ENCODE results near the gene SASH1.
A peak's percentile ranks its signal among the peaks of the same experiment; 100 is the strongest.

Gene SASH1

GRCh38 chr6:148436466-148436865 is 93.8 kb downstream of the SASH1 start:
- no peak for DNase-seq

- no peak for DNase-seq
Measured at GRCh38 chr6:148438632-148439031, 96.0 kb downstream of the SASH1 start.

GRCh38 chr6:148440016-148440415 is 97.4 kb downstream of the SASH1 start:
- no peak for DNase-seq

- DNase-seq, result no peak
Measured at GRCh38 chr6:148440877-148441453, 98.3 kb downstream of the SASH1 start.

- peak in 1 of 2 donors; percentile 25 for DNase-seq
Measured at GRCh38 chr6:148441454-148441911, 98.8 kb downstream of the SASH1 start.

- DNase-seq, result no peak
Measured at GRCh38 chr6:148443798-148444560, 101.3 kb downstream of the SASH1 start.

- no peak for DNase-seq
Measured at GRCh38 chr6:148445116-148445515, 102.5 kb downstream of the SASH1 start.

GRCh38 chr6:148445620-148446019 is 103.0 kb downstream of the SASH1 start:
- no peak for DNase-seq

GRCh38 chr6:148446681-148447080 is 104.0 kb downstream of the SASH1 start:
- no peak for DNase-seq

- no peak for DNase-seq
Measured at GRCh38 chr6:148447521-148448230, 105.0 kb downstream of the SASH1 start.

GRCh38 chr6:148448369-148449012 is 105.9 kb downstream of the SASH1 start:
- DNase-seq, result peak; percentile 42 to 58

GRCh38 chr6:148450866-148451265 is 108.2 kb downstream of the SASH1 start:
- DNase-seq, result no peak

- no peak for DNase-seq
Measured at GRCh38 chr6:148451690-148452089, 109.1 kb downstream of the SASH1 start.

GRCh38 chr6:148452876-148453275 is 110.2 kb downstream of the SASH1 start:
- no peak for DNase-seq

- no peak for DNase-seq
Measured at GRCh38 chr6:148453906-148454305, 111.3 kb downstream of the SASH1 start.

- no peak for DNase-seq
Measured at GRCh38 chr6:148455225-148455624, 112.6 kb downstream of the SASH1 start.

- DNase-seq, result no peak
Measured at GRCh38 chr6:148455674-148456558, 113.3 kb downstream of the SASH1 start.

- DNase-seq, result no peak
Measured at GRCh38 chr6:148457137-148457842, 114.7 kb downstream of the SASH1 start.

- no peak for DNase-seq
Measured at GRCh38 chr6:148457843-148458159, 115.2 kb downstream of the SASH1 start.

GRCh38 chr6:148459238-148459637 is 116.6 kb downstream of the SASH1 start:
- no peak for DNase-seq

- no peak for DNase-seq
Measured at GRCh38 chr6:148460876-148461646, 118.4 kb downstream of the SASH1 start.

Data from inflammatory macrophage (primary cell).